C1 segment of cervical spinal cord (tissue), 14 donors: ENCODE results near the gene KIFAP3.
A peak's percentile ranks its signal among the peaks of the same experiment; 100 is the strongest.

Experiments
- DNase-seq, 14 donors: peaks; one replicate each; lab custom pipeline; 2025; lab: John Stamatoyannopoulos, UW

Gene KIFAP3

DNA sequence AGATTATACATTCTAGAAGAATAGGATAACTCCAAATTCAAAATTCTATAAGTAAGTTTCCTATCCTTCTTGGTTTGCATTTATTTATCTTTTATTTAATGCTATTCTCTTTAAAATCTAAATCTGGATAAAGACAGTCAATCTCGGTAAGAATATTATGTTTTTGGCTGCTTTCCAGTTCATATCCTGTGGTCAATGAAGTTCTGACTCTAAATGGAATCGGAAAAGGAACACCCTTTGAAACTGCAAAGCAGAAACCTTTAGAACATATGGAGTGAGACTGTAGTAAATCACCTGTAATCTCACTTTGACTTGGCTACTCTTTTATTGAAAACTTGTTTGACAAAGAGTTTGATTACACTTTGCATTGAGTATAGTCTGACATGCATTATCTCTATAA lies 85.2 kb downstream of the KIFAP3 start:
- DNase-seq = no peak

DNA sequence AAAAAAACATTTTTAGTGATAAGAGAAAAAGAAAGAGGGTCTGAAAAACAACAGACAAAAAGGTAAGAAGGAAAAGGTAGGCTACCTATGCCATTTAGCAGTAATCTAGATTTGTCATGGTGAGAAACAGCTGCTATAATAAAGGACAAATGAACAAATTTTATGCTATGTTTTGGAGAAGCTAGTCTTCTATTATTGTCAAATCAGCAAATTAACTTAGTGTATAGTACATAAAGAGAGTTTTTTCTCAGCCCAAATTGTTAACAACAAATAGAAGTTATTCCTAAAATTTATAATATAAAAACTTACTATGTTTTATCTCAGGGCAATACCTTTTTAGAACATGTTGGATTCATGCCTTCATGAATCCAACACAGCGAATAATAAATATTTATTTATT lies 88.7 kb downstream of the KIFAP3 start:
- DNase-seq = no peak

DNA sequence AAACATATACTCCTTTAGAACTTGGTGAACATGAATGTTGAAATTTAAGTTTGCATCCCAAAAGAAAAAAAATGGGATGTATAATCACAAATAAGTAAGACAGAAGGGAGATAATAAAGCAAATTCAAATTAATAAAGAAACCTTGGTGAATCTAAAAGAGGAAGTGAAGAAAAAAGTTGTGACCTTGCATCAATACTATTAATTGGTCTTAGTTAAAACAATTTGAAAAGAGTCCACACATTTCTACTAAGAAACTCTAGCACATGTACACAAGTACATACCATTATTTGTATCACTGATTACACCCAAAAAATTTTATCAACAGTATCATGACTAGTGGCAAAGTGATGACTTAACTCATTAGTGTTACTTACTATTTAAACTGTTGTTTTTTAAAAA lies 100.4 kb downstream of the KIFAP3 start:
- no peak for DNase-seq

DNA sequence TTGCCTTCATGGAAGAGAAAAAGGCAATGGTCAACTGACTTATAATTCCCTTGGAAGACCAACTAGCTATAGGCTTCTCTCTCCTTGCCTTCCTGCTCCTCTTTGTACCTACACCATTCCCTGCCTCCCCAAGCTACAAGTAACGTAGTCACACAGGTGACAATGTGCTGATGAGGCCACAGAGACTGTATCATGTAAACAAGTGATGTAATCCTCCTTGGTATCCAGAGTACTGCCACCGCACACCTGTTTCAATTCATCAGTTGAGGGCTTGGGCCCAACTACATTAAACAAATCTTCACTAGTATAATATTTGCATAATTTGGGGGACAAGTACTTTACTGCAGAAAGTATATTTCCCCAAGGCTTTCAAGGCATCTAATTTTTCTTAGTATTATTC lies 104.4 kb downstream of the KIFAP3 start:
- DNase-seq = no peak

DNA sequence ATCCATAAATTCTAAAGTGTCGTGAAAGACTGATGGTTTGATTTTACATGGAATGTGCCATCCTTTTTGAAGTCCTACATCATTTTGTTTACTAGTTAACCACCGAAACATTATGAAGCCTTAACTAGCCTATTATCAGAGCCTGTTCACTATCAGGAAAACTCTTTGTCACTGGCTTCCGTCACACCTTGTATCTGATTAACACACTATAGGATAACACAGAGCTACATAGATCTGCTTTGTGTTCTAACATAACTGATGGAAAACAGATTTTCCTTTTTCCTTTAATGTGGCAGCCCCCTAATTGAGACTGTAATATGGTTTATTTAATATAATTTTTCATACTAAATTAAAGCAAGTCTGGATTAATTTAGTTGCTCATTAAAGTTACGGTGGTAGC lies 106.3 kb downstream of the KIFAP3 start:
- no peak for DNase-seq

DNA sequence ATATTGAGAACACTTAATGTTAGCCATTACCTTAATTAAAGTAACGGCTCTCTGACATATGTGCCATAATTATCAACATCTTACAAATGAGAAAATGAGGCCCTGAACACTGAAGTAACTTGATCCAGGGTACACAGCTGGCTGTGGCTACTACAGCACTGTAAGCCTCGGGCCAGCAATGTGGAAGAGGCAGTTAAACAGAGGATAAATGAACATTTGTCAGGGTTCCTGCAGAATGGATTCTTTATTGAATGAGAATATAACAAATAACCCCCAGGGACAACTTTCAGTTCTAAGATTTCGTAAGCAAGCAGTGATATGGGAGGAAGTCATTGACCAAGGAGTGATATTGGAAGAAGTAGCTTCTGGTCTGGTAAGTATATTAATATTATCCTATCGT lies 110.3 kb downstream of the KIFAP3 start:
- DNase-seq = no peak

DNA sequence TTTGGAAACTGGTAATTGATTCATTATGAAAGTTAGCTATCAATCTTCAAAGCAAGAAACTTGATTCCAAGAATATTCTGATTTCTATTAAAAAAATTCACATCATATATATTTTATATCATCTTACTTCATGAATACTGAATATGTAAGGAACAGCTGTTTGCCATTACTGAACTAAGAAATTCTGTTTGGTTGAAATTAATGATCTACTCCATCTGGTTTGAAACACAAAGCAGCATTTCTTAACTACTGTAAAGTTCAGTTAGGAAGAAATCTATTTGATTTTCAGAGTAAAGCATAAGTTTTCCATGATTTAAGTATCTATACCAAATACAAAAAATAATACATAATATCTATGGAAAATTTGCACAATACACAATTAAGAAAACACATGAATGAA lies 114.8 kb downstream of the KIFAP3 start:
- DNase-seq = no peak

DNA sequence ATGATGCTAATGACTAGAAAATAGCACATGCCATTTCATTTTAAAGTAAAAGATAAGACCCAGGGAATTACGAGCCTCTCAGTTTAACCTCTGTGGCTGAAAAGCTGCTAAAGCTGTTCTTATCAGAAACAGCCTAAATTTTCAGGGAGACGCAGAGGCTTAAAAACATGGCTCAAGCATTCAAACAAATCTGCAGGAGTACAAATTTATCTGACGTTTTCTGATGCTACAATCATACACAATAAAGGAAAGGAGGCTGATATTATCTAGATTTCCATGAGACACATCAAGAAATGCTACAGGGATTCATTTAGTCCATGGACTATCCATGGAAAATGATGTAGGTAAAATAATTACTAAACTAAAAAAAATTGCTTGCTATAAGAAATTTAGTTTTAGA lies 115.5 kb downstream of the KIFAP3 start:
- DNase-seq = no peak

DNA sequence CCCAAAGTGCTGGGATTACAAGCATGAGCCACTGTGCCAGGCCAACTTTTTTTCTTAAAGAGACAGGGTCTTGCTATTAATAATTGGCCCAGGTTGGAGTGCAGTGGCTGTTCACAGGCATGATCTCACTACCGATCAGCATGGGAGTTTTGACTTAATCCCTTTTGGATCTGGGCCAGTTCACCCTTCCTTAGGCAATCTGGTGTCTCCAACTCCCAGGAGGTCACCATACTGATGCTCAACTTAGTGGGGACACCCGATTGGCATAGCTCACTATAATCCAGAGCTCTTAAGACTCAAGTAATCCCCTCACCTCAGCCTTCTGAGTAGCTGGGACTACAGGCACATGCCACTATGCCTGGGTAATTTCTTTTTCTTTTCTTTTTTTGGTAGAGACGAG lies 116.6 kb downstream of the KIFAP3 start:
- DNase-seq = no peak

DNA sequence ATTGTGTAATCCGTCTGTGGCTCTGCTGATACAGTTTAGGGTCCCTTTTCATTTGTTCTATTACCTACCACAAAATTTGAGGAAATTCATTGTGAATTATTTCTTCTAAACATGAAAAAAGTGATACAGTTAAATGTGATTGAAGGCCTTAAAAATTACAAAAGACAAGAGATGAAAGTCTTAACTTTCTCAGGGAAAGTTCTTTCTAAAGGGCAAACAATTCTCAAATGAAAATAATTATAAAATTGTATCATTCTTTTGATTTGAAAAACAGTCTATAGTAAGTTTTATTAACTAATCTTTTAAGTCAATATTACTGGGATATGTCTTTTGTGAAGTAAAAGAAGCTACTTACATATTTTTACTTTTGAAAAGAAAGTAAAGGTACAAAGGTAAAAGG lies 123.4 kb downstream of the KIFAP3 start:
- no peak for DNase-seq

DNA sequence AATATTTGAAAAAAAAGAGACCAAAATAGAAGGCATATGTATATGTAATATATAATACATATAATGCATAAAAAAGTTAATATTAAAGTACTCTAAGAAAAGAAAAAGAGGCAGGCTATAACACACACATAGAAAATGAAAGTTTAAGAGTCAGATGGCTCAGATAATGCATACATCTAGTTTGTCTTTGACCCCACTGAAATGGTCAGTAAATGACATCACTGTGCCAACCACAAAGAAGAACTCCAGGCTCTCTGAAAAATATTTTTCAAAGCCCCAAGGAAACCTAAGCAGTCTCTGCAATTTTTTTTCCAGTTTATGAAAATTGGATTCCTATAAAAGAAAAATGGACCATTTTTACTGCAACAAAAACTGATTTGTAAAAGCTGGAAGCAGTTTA lies 125.4 kb downstream of the KIFAP3 start:
- no peak for DNase-seq

DNA sequence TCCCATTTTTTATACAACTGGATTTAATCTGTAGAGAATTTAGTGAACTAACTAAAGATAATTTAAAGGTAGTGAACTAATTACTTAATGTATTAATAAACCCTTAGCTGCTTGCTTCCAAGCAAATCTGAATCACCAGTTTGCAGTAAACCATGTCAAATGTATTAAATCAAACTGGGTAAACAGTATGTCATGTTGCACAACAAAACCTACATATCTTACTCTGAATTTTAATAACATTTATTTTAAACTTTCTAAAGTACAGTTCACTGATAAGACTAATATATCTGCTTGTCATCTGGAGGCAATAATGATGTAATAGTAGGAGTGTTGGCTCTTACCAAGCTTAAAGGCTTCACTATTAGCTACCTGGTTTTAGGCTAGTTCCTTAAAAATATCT lies 128.3 kb downstream of the KIFAP3 start:
- no peak for DNase-seq

DNA sequence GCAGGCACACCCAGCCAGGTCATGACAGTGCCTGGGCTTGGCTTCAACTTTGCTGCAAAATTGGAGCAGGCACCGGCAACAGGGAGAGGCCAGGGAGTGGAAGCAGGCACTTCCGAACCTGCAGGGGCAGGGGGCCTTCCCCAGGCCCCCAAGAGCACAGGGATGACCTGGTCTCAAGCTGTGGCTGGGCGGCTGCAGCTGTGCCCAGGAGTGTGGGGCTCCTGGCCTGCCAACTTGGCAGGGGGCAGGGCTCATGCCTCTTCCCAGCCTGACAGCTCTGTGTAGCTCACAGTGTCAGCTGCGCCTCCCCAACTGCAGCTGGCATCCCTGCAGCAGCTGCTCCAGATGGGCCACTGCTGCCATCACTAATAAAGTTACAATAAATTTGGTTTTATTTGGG lies 129.3 kb downstream of the KIFAP3 start:
- DNase-seq = peak in 2 of 14 donors; percentile 8 to 11

DNA sequence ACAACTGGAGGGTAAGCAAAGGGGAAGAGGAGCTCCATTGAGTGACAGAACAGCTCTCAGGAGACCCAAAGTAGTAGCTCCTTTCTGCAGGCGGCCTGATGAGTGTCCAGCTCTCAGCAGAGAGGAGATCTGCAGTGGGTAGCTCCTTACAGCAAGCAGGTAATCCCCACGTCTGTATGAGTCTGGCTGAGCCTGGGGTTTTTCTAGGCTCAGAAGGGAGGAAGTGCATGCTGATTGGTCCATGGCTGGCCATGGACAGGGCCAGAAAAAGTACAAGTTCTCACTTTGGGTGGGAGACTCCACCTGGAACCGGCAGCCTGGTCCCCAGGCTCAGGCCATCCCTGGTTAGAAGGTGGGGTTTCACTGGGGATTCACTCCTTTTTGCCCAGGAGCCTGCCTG lies 129.9 kb downstream of the KIFAP3 start:
- no peak for DNase-seq

DNA sequence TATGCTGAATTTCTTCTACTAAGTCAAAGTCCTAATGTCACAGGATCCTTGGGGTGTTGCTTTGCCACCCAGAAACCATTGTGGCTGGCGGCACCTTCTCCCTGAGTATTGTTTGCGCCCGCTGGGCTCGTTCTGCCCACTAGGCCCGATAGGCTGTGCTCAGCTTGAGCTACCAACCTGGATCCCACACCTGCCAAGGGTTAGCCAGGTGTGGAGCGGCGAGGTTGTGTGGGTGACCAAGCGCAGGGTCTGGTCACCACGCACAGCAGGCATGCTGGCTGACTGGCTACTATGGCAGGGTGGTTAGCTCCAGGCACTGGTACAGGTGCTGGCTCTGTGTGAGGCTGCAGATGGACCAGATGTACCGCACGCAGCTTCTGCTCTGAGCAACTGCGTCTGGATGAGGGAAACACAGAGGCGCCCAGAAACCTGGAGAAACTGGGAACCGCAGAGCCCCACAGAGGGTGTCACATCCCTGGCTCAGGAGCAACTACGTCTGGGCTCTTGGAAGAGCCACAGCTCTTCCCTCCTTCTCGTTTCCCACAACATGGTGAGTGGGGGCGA lies 130.4 kb downstream of the KIFAP3 start:
- DNase-seq = no peak

DNA sequence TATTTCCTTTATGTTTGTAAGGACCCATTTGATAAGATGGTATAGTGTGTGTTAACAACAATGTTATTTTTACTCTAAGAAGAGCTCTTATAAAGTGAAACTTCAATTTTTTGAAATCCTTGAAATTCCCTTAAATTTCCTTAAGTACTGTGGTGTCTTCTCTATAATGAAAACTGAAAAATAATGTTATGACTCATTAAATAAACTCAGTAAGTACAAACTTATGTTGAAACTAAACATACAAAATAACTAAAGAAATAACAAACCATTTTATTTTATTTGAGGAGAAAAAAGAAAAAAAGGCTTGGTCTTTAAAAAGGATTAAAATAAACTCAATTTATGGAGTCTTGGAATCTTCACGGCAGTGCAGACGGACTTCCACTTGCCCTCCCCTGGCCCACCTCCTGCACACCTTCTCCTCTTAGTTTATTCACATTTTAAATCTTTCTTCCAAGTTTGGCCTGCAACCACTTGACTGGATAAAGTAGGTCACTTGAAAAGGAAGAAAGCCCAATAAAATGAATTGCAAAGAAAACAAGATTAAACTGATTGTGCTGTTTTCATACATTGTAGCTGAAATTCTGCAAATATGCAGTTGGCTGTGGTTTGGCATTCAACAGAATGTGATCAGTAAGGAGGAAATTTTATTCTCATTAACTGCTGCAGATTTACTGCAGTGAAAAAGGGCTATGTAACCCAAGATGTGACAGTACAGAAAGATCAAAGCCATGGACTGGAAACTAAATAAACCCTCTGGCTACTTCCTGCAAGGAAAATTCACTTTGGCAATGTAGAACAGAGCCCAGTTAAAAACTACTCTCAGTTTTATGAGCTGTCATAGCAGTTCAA lies 132.3 kb downstream of the KIFAP3 start:
- no peak for DNase-seq

DNA sequence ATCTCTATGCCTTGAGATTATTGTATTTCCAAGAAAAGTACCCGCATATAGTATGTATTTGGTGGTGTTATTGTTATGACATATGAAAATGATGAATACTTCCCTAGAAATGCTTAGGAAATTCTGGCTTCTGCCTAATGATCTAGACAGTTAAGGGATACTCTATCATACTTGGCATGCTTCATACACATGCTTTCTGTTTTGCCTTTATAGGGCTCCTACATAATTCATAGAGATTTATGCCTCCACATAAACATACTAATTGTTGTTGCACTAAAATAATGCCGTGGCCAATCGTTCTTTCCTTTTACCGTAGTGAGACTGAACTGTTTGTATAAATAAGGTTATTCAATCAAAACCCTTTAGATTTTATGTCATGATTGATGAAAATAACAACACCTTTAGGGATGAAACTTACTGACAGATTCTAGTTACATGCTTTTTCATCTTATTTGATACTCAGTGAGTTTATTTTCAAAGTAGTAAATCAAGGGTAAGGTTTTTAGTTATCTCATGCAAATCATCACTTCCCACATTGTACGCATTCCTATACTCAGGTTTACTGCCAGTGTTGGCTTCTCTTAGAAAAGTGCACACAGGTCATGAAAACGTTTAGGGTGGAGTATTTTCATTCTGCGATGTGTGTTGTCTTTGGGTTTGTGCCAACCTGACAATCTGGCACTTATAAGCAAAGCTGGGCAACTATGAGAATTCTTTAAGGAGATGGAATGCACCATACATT lies 140.3 kb downstream of the KIFAP3 start:
- DNase-seq = no peak

DNA sequence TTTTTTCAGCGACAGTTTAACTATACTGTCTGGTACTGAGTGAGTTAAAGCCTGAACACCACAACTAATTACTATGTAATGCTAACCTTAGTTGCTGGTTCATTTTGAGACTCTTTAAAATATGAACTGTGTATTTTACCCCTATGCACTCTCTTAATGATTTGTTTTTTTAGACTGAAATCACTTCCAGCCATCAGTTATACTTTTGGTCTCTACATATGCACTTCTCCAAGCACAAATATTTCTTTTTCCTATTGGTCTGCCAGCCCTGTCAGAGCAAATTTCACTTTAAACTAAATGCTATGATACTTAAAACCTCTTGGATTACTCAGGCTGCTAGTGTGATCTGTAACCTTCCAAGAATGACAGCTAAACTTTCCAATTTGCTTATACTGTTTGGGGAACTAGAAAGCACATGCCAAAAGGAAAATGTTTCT lies 142.7 kb downstream of the KIFAP3 start:
- no peak for DNase-seq

DNA sequence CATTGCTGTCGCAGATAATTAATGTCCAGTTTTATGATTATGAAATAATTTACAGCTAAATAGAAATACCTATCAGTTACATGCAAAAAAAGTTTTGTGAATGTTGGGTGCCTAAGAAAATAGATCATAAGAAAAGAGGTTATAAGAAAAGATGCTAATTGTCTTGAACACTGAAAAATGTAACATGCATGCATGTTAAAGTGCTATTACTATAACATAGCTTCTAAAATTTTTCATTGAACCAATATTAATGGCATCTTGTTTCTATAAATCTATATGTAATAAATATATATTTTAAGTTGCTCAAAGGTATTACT lies 145.3 kb downstream of the KIFAP3 start:
- DNase-seq = no peak

DNA sequence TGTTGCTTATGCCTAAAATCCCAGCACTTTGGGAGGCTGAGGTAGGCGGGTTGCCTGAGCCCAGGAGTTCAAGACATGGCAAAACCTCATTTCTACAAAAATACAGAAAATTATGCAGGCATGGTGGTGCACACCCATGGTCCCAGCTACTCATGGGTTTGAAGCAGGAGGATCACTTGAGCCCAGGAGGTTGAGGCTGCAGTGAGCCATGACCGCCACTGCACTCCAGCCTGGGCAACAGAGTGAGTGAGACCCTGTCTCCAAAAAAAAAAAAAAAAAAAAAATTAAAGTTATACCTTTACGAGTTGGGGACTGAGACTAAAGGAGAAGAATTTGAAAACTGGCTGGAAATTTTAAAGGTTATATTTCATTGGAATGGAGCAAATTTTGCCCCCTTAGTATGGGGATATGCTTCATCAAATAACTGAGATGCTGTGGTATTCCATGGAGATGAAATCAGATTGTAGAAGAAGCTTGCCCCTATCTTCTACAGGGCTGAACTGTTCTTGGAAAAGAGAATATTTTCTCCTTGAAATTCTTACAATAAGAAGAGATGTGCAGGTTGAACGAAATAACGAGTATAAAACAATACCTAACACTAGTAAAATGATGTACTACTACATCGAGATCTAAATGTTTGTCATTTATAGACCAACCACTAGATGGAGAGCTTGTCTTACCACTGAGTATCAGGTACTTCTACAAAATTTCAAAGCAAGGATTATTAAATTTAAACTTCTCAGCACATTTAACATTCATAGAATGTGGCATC lies 145.9 kb downstream of the KIFAP3 start:
- no peak for DNase-seq

DNA sequence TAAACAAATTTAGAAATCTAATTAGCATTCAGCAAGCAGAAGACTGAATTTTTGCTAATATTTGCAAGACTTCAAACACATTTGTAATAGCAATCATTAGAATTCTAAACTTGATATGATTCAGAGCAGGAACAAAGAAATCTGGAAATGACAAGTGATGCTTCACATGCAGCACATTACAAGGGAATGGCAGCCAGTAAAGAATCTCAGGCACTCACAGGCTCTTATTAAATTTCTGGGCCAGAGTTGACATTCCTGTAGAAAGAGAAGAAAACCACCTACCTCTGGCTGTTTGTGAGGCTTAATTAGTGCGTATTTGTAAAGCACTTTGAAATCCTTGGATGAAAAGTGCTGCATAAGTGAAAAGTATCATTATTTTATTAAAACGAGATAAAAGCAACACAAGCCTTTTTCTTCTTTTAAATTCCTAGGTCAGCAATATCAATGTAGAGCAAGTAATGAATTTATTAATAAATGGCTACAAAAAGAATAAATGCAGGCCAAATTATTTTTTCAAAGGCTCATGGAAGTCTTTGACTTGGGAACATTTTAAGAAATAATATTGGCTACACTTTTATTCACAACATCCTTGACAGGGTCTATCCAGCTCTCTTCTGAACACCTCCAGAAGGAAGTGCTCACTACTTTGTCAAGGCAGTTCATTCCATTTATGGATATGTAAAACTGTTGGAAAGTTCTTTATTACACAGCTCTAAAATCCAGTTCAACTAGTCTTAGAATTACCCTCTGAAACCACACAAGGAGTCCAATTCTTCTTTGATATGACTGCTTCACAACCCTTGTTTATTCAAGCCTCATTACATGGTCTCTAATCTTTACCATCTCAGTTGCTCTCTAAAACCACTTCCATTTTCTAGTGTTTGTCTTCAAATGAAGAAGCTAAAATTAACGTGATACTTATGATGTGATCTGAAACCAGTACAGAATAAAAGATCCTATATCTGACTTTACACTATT lies 148.7 kb downstream of the KIFAP3 start:
- DNase-seq = no peak
